SK-N-SH (cell line): ENCODE results near the gene COG4. TPM values are rescaled to one million over a fixed set of nuclear protein-coding genes. Genes with fewer than 3 reads are reported as not detected.

Experiments
- CTCF ChIA-PET: fragments of 300-600, 350-600 bp; formaldehyde crosslinking; extraction: SDS; loops from one replicate; lab custom pipeline; 2021; lab: Yijun Ruan, JAX
- POLR2A ChIA-PET: fragments of 350-600 bp; sonication (Branson Sonifier 250); formaldehyde crosslinking; extraction: SDS; loops from one replicate; lab custom pipeline; 2020; ENCODE audit warnings: antibody characterized with exemption, inconsistent platforms; lab: Yijun Ruan, JAX
- DNase-seq: peaks from one replicate; pipeline ENCODE4 v3.0.0; 2012
- H2AFZ ChIP-seq: fragments of 200-600 bp; sonication (generic); 2 replicates; pipeline ENCODE4 v1.8.1; 2016; ENCODE audit warnings: antibody characterized with exemption, mild to moderate bottlenecking, low read depth
- H3F3A ChIP-seq: fragments of 200-600 bp; sonication (generic); replicated peaks from 2 replicates; pipeline ENCODE3; 2016; ENCODE audit warnings: antibody characterized with exemption, mild to moderate bottlenecking; ENCODE audit not compliant: insufficient read depth
- H3K27ac ChIP-seq, 2 experiments: fragments of 200-500 bp in 1 of 2; fragments of 200-600 bp in 1 of 2; sonication (Bioruptor generic) in 1 of 2; sonication (generic), shearing (Covaris generic) in 1 of 2; 2 replicates each; pipeline versions ENCODE4 v1.5.1 to v1.6.1; 2014 to 2016; ENCODE audit warnings: low read depth in 2 of 2, inconsistent platforms in 1 of 2, low read length in 1 of 2, mild to moderate bottlenecking in 1 of 2, mixed read lengths in 1 of 2
- H3K27me3 ChIP-seq: fragments of 200-600 bp; sonication (generic), shearing (Covaris generic); 2 replicates; pipeline ENCODE4 v1.6.1; 2016; ENCODE audit warnings: mixed run types; ENCODE audit not compliant: insufficient read depth
- H3K36me3 ChIP-seq, 2 experiments: fragments of 200-500 bp in 1 of 2; fragments of 200-600 bp in 1 of 2; sonication (Bioruptor generic) in 1 of 2; sonication (generic) in 1 of 2; replicated peaks in 1 of 2; 2 replicates each; pipeline versions ENCODE3 to v1.5.1; 2014 to 2016; ENCODE audit warnings: low read length in 1 of 2, mild to moderate bottlenecking in 1 of 2; ENCODE audit not compliant: insufficient read depth in 2 of 2, control insufficient read depth in 1 of 2
- H3K4me1 ChIP-seq, 2 experiments: fragments of 200-500 bp in 1 of 2; fragments of 200-600 bp in 1 of 2; sonication (Bioruptor generic) in 1 of 2; sonication (generic), shearing (Covaris generic) in 1 of 2; 2 replicates each; pipeline versions ENCODE4 v1.5.1 to v1.6.1; 2014 to 2016; ENCODE audit warnings: low read depth in 1 of 2, low read length in 1 of 2, mixed run types in 1 of 2; ENCODE audit not compliant: insufficient read depth in 2 of 2, control insufficient read depth in 1 of 2
- H3K4me2 ChIP-seq: fragments of 200-600 bp; sonication (generic), shearing (Covaris generic); 2 replicates; pipeline ENCODE4 v1.6.1; 2017; ENCODE audit warnings: mixed run types
- H3K4me3 ChIP-seq, 2 experiments: fragments of 200-500 bp in 1 of 2; fragments of 200-600 bp in 1 of 2; sonication (Bioruptor generic) in 1 of 2; sonication (generic), shearing (Covaris generic) in 1 of 2; 2 replicates each; pipeline versions ENCODE4 v1.5.1 to v1.8.1; 2014 to 2016; ENCODE audit warnings: low read depth in 2 of 2, inconsistent platforms in 1 of 2, low read length in 1 of 2, mild to moderate bottlenecking in 1 of 2, mixed read lengths in 1 of 2, moderate library complexity in 1 of 2
- H3K79me2 ChIP-seq: fragments of 200-600 bp; sonication (generic); 2 replicates; pipeline ENCODE4 v1.8.1; 2017; ENCODE audit warnings: mild to moderate bottlenecking; ENCODE audit not compliant: insufficient read depth
- H3K9ac ChIP-seq: fragments of 200-600 bp; sonication (generic); 2 replicates; pipeline ENCODE4 v1.6.1; 2017; ENCODE audit warnings: mixed run types
- H3K9me2 ChIP-seq: fragments of 200-600 bp; sonication (generic); 2 replicates; pipeline ENCODE4 v1.6.1; 2017; ENCODE audit warnings: mixed run types
- H3K9me3 ChIP-seq: fragments of 200-600 bp; sonication (generic); 2 replicates; pipeline ENCODE4 v1.6.1; 2017; ENCODE audit warnings: mixed run types, mild to moderate bottlenecking, moderate library complexity
- H4K20me1 ChIP-seq: fragments of 200-600 bp; sonication (generic); 2 replicates; pipeline ENCODE4 v1.6.1; 2017; ENCODE audit warnings: mild to moderate bottlenecking, mixed run types; ENCODE audit not compliant: insufficient read depth
- CHD2 ChIP-seq: fragments of 150-350 bp; IDR thresholded peaks from 2 replicates; pipeline ENCODE4 v1.6.1; 2018; ENCODE audit warnings: low read length; ENCODE audit not compliant: partially characterized antibody
- CTCF ChIP-seq: fragments of 200-600 bp; sonication (generic); IDR thresholded peaks from 2 replicates; pipeline ENCODE4 v1.6.1; 2017; ENCODE audit warnings: antibody characterized with exemption, mild to moderate bottlenecking, moderate library complexity
- FOSL2 ChIP-seq: IDR thresholded peaks from 2 replicates; pipeline ENCODE4 v1.4.0; 2012; ENCODE audit warnings: low read depth, mild to moderate bottlenecking, moderate library complexity, borderline replicate concordance
- FOXJ3 ChIP-seq: sonication (generic); formaldehyde crosslinking; IDR thresholded peaks from 2 replicates; pipeline ENCODE4 v1.5.1; 2020; ENCODE audit warnings: mild to moderate bottlenecking, missing genetic modification reagents
- FOXM1 ChIP-seq: IDR thresholded peaks from 2 replicates; pipeline ENCODE4 v1.4.0; 2012; ENCODE audit warnings: low read depth, mild to moderate bottlenecking
- GABPA ChIP-seq: IDR thresholded peaks from 2 replicates; pipeline ENCODE4 v1.4.0; 2012; ENCODE audit warnings: low read depth, mild to moderate bottlenecking
- GATA2 ChIP-seq: sonication (generic); formaldehyde crosslinking; IDR thresholded peaks from 2 replicates; pipeline ENCODE4 v1.5.0; 2020; ENCODE audit warnings: mild to moderate bottlenecking, missing genetic modification reagents
- MAX ChIP-seq: IDR thresholded peaks from 2 replicates; pipeline ENCODE4 v1.4.0; 2012; ENCODE audit warnings: low read depth
- MEF2A ChIP-seq: IDR thresholded peaks from 2 replicates; pipeline ENCODE4 v1.4.0; 2012; ENCODE audit warnings: low read depth, borderline replicate concordance
- MXI1 ChIP-seq: IDR thresholded peaks from 2 replicates; pipeline ENCODE4 v1.6.1; 2012; ENCODE audit warnings: mild to moderate bottlenecking, low read depth, low read length, improper control_type of control experiment
- RAD21 ChIP-seq: IDR thresholded peaks from 2 replicates; pipeline ENCODE4 v1.6.1; 2012; ENCODE audit warnings: mild to moderate bottlenecking, low read length
- RCOR1 ChIP-seq: fragments of 150-350 bp; IDR thresholded peaks from 2 replicates; pipeline ENCODE4 v1.6.1; 2017; ENCODE audit warnings: antibody characterized with exemption, low read length
- RFX5 ChIP-seq: IDR thresholded peaks from 2 replicates; pipeline ENCODE4 v1.6.1; 2012; ENCODE audit warnings: mild to moderate bottlenecking, improper control_type of control experiment, low read length
- RXRA ChIP-seq: IDR thresholded peaks from 2 replicates; pipeline ENCODE4 v1.4.0; 2012; ENCODE audit warnings: low read depth, mild to moderate bottlenecking, borderline replicate concordance
- SMC3 ChIP-seq: IDR thresholded peaks from 2 replicates; pipeline ENCODE4 v1.6.1; 2012; ENCODE audit warnings: low read depth, low read length, improper control_type of control experiment
- TAF1 ChIP-seq: IDR thresholded peaks from 2 replicates; pipeline ENCODE4 v1.6.1; 2012; ENCODE audit warnings: low read depth, mild to moderate bottlenecking, low read length, moderate library complexity, borderline replicate concordance
- TCF12 ChIP-seq: IDR thresholded peaks from 2 replicates; pipeline ENCODE4 v1.4.0; 2012
- TEAD4 ChIP-seq: IDR thresholded peaks from 2 replicates; pipeline ENCODE4 v1.4.0; 2012; ENCODE audit warnings: mild to moderate bottlenecking, borderline replicate concordance; ENCODE audit not compliant: insufficient read depth
- USF2 ChIP-seq: fragments of 150-350 bp; IDR thresholded peaks from 2 replicates; pipeline ENCODE4 v1.6.1; 2017; ENCODE audit warnings: antibody characterized with exemption, low read length, low read depth, borderline replicate concordance
- YY1 ChIP-seq: IDR thresholded peaks from 2 replicates; pipeline ENCODE4 v1.4.0; 2012; ENCODE audit warnings: low read depth, mild to moderate bottlenecking
- WGBS: methylation state at CpG from one replicate; pipeline ENCODE4 v1.1.6; 2017; ENCODE audit warnings: low lambda C conversion rate; 5-methylcytosine and 5-hydroxymethylcytosine counted together
- polyA plus RNA-seq, 3 experiments: library from polyadenylated mRNA; depleted of rRNA; stranded (reverse); fragments of >200 nt; gene quantifications; 2 replicates each; pipeline ENCODE4 v1.2.3, GENCODE V29; 2012

COG4 gene
- polyA plus RNA-seq, 1 of the 3 experiments (the other 2 are of a cell fraction): 54.4 TPM

GRCh38 chr16:70482624-70483023 is 40.7 kb downstream of the COG4 start:
- POLR2A ChIA-PET: no interaction called here
- peak overlapping the region; percentile 17; the same call in 1 of the 2 replicates for H3K4me2 ChIP-seq
- 64% methylated on average over 5 of the region's 5 CpGs for WGBS
- peak overlapping the region in 1 of 2 experiments; percentile 76; a peak in 2 of 4 replicates for H3K27ac ChIP-seq
- no peaks in the 10 kb centered on the region for H3K9me2 ChIP-seq
- no peak overlapping the region for H2AFZ ChIP-seq
- H3K79me2 ChIP-seq: no peaks in the 10 kb centered on the region
- CTCF ChIA-PET: interaction anchor here (1.0 kb wide), 1 partner anchor 12 kb away, joined by 4 read pairs; no protein-coding TSS in a partner anchor
- no peak overlapping the region for H3K4me3 ChIP-seq
- no peak for DNase-seq
- no peaks in the 10 kb centered on the region for H3K27me3 ChIP-seq
- H3F3A ChIP-seq: peaks cover 19% of the 10 kb centered on the region
- H3K36me3 ChIP-seq: peaks cover 9 to 54% of the 10 kb centered on the region in 2 experiments
- H3K9me3 ChIP-seq: no peaks in the 10 kb centered on the region
- H4K20me1 ChIP-seq: no peaks in the 10 kb centered on the region
- H3K9ac ChIP-seq: no peak overlapping the region
- peaks cover 0 to 5% of the 10 kb centered on the region in 2 experiments; a peak in 1 of 4 replicates for H3K4me1 ChIP-seq
- TF ChIP-seq CHD2 (no peak), GABPA (no peak), FOXM1 (no peak), MAX (no peak; the same call in 1 of the 2 replicates), MEF2A (no peak), GATA2 (CRISPR knock-in tag) (no peak), CTCF (no peak), FOSL2 (no peak), RAD21 (no peak), RXRA (no peak), RFX5 (no peak), SMC3 (no peak), TAF1 (no peak), TEAD4 (no peak), FOXJ3 (CRISPR knock-in tag) (no peak), MXI1 (no peak), YY1 (no peak), RCOR1 (no peak), USF2 (no peak), TCF12 (no peak)
- TF ChIP-seq, all 33 proteins: peak for 0
